D721Med (cell line): ENCODE data around the gene RNF152.

Experiments
- DNase-seq: peaks from one replicate; pipeline ENCODE4 v3.0.0; 2011; ENCODE audit warnings: low spot score; ENCODE audit not compliant: insufficient read length
- FAIRE-seq: peaks from 2 replicates; lab custom pipeline; 2011; peaks lifted over from hg19 to GRCh38; lab: Jason Lieb, UNC
- CTCF ChIP-seq: IDR thresholded peaks from 2 replicates; pipeline ENCODE4 v1.5.1; 2012; ENCODE audit warnings: mild to moderate bottlenecking, control low read depth; ENCODE audit not compliant: insufficient read depth; ENCODE audit errors: missing control alignments

The RNF152 gene

GRCh38 chr18:61850756-61851155 lies 42.1 kb downstream of the RNF152 start:
- FAIRE-seq (no peak), DNase-seq (no peak)
- no peak for TF ChIP-seq CTCF

- no peak for FAIRE-seq
These were observed 45.5 kb downstream of the RNF152 start for GRCh38 chr18:61847164-61847791.

DNA sequence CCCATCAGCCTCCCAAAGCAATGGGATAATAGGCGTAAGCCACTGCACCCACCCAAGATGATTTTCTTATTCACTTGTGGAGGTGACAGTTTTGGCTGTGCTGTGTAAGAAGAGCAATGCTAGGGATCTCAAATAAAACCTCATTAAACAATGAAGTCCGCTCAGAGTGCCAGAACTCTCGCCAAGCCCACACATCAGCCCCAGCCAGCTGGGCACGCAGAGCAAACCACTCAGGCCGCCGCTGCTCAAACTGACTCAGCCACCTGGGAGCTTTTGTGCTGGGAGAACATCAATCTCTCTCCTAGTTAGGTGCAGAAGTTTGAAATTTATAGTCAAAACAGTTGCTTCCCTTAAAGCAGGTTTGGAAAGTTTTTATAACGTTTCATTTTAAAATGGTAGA lies 47.6 kb downstream of the RNF152 start:
- DNase-seq (no peak), FAIRE-seq (peak; percentile 68)
- no peak for TF ChIP-seq CTCF

More at GRCh38 chr18:61847164-61847791, 45.5 kb downstream of the RNF152 start:
- DNase-seq, result no peak
- TF ChIP-seq CTCF, result no peak

DNA sequence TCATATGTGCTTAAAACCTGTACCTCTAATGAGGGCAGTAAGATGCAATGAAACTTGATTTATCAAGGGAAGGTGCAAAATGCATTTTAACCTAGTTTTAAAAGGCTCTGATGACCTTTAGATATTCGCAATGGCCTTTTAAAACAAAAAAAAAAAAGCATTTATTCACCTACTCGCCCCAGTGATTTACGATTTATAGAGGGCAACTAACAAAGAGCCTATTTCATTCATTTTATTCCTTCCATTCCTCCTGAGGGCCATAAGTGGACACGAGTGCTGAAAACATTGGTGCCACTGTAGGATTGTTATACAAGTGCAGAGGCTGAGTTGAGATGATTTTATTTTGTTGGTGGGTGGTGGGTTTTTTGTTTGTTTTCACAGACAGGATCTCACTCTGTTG lies 48.1 kb downstream of the RNF152 start:
- DNase-seq (no peak), FAIRE-seq (peak; percentile 95)
- no peak for TF ChIP-seq CTCF

DNA sequence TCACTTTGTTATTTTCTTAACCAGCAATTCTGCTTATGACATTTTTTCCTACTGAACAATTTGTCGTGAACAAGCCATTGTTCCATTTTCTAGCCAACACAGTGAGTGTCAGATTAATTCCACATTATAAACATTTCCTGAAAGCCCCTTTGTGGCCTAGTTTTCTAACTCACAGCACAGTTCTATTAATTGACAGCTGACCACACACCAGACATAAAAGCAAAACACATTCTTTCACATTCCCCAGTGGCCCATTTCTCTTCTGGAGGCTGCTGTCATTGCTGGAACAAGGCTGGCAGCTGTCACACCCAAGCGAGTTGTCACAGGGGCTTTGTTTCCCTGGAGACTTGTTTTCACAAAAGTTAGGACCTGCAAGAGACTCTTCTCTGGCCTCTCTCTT lies 50.7 kb downstream of the RNF152 start:
- DNase-seq (no peak), FAIRE-seq (no peak)
- TF ChIP-seq CTCF, result no peak

DNA sequence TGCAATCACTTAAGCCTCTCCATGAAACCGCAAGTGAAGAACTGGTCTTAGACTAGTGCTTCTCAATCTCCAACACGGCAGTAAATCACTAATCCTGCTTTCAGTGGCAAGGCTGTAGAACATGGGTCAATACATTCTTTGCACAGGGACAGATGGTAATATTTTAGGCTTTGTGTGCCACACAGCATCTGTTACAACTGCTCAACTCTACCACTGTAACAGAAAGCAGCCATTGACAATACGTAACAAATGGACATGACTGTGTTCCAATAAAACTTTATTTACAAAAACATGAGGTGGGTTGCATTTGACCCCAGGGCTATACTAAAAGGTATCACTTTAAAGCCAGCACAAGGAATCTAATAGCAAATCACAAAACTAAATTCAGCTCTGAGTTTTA lies 51.1 kb downstream of the RNF152 start:
- DNase-seq (no peak), FAIRE-seq (peak; percentile 100)
- TF ChIP-seq CTCF, result no peak

DNA sequence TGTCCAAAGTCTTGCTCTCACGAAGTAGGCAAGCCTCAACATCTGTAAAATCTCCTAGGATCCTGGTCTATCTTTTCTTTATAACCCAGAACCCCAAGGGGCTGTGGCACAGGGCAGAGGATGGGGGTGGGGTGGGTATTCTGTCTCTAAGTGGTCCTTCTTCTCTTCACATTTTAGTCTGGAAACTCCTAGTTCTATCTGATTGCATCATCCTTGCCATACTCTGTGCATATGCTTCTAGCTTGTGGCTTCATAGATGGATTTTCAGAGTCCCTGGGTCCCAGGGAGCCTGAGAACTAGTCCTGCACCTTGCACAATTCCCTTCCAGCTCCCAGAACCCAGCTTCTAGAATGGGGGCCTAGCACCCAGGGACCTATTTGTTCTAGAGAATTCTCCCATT lies 52.5 kb downstream of the RNF152 start:
- no peak for TF ChIP-seq CTCF
- no peak for FAIRE-seq

More for the DNA sequence above, 52.5 kb downstream of the RNF152 start:
- no peak for DNase-seq
